GM18507 (cell line): ENCODE data around the gene BAG3.

Experiments used
- DNase-seq: peaks from one replicate; pipeline ENCODE4 v3.0.0; 2011; ENCODE audit warnings: low read depth; ENCODE audit not compliant: insufficient read length; ENCODE audit errors: extremely low spot score
- FAIRE-seq: peaks from 2 replicates; lab custom pipeline; 2011; peaks lifted over from hg19 to GRCh38; lab: Jason Lieb, UNC

BAG3 gene

GRCh38 chr10:119723161-119723560 lies 72.0 kb downstream of the BAG3 start:
- no peak for DNase-seq
- FAIRE-seq: no peak

GRCh38 chr10:119723624-119724023 lies 72.4 kb downstream of the BAG3 start:
- DNase-seq: no peak
- FAIRE-seq: no peak

- DNase-seq (no peak), FAIRE-seq (peak; percentile 77)
Measured at GRCh38 chr10:119724593-119725516, 73.7 kb downstream of the BAG3 start.

GRCh38 chr10:119725517-119725827 lies 74.3 kb downstream of the BAG3 start:
- no peak for FAIRE-seq
- DNase-seq: no peak

- DNase-seq: peak; percentile 99
- peak; percentile 93 for FAIRE-seq
Measured at GRCh38 chr10:119725828-119726675, 74.9 kb downstream of the BAG3 start, which contains the start of gene INPP5F. INPP5F (plus strand) TSS chr10:119726050; CDS start chr10:119726263, 213 bp downstream.

GRCh38 chr10:119726676-119727261 lies 75.6 kb downstream of the BAG3 start:
- DNase-seq (no peak), FAIRE-seq (no peak)
